HG02840 (cell line): ENCODE results near the gene ANO7.
A peak's percentile ranks its signal among the peaks of the same experiment; 100 is the strongest.

ENCODE experiments used
- ATAC-seq: cut with Tn5 transposase; IDR thresholded peaks from one replicate; pipeline ENCODE4 v1.9.1; 2021; ENCODE audit warnings: mild to moderate bottlenecking, moderate library complexity, moderate number of reproducible peaks; ENCODE audit not compliant: unreplicated experiment, low FRiP score

Gene ANO7

DNA sequence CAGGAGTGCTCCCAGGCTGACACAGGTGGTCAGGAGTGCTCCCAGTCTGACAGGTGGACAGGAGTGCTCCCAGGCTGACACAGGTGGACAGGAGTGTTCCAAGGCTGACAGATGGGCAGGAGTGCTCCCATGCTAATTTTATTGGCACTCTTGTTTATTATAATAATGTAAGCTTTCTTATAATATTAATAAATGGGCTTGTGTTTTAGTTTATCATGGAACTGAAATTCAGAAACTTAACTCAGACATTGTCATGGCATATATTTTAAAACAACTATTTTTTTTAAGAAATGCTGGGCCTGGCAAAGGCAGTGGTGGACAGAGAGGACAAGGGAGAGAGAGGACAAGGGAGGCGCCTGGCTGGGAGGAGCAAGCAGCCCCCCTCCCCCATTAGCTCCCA lies 18.7 kb downstream of the ANO7 start:
- ATAC-seq, result no peak

DNA sequence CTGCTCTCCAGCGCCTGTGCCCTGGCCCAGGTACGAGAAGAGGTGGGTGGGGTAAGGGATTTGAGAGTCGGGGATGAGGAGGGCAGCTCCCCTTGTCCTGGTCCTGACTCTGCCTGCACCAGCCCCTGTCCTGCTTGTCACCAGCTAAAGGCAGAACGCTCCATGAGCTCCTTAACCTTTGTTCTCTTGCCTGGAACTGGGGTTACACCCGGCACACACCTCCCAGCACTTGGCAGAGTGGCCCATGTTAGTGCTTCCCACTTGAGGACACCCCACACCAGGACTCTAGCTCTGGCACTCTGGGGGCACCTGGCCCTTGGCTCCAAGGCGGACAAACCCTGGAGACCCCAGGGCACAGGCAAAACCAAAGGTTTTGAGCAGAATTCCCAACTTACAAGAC lies 19.2 kb downstream of the ANO7 start:
- no peak for ATAC-seq

DNA sequence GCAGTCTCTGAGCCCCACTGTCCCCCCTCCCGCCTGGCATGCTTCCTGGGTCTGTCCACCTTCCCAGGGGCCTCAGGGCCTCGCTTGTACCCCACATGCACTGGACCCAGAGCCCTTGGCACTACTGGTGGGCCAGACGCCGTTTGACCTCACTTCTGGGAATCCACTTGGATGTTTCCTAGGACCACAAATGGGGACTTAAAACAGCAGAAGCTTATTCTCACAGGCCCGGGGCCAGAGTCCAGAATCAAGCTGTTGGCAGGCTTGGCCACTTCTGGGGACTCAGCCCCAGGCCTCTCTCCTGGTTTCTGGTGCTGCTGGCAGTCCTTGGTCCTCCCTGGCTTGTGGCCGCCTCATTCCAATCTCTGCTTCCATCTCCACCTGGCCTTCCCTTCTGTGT lies 19.6 kb downstream of the ANO7 start:
- ATAC-seq, result no peak

DNA sequence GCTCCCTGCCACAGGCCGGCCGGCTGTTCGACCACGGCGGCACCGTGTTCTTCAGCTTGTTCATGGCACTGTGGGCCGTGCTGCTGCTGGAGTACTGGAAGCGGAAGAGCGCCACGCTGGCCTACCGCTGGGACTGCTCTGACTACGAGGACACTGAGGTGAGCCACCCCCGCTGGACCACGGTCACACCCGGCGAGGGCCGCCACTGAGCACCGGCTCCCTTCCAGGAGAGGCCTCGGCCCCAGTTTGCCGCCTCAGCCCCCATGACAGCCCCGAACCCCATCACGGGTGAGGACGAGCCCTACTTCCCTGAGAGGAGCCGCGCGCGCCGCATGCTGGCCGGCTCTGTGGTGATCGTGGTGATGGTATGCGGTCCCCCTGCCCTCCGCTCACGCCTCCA lies 20.8 kb downstream of the ANO7 start:
- ATAC-seq, result no peak

DNA sequence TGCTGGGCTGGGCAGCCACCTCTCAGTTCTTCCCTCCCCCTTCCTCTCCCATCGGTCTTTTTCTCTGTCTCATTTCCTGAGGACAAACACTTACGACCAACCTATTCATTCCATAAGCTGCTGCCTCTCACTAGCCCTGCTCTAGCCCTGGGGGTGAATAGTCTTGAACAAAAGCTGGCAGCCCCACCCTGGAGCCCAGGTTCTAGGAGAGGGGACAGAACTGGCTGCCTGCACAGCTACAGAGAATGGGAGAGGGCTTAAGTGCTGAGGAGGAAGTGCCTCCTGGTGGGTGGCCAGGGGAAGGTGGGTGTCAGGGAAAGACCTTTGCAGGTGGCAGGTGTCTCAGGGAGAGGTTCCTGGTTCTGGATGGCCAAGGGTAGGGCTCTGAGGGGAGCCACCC lies 22.8 kb downstream of the ANO7 start:
- ATAC-seq, result no peak

DNA sequence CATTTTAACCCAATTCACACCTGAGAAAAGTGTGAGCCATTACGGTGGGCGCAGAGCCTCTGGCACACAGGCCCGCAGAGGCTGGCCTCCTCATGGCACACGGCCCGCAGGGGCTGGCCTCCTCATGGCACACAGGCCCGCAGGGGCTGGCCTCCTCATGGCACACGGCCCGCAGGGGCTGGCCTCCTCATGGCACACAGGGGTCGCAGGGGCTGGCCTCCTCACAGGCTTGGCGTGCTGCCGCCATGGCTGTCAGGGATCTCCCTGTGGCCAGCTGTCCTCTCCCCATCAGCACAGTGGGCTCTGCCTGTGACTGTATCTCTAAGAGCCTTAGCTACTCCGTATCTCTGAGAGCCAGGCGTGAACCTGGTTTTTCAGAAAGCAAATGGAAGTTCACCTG lies 24.6 kb downstream of the ANO7 start:
- no peak for ATAC-seq

DNA sequence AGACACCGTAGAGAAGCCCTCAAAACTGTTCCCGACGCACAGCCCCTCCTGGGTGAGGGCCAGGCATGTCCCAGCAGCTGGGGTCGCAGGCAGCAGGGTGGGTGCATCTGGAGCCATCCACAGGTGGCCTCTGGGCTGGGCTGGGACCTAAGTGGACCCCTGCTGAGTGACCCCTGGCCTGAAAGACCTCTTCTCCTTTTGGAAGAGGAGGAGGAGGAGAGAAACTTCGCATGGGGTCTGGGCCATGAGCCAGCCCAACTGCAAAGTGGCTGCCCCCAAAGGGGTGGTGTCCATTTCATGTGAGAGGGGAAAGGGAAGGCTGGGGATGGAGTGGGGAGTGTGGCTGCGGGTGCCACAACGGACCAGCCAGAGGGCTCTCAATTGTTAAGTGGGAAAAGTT lies 25.1 kb downstream of the ANO7 start:
- ATAC-seq, result no peak

DNA sequence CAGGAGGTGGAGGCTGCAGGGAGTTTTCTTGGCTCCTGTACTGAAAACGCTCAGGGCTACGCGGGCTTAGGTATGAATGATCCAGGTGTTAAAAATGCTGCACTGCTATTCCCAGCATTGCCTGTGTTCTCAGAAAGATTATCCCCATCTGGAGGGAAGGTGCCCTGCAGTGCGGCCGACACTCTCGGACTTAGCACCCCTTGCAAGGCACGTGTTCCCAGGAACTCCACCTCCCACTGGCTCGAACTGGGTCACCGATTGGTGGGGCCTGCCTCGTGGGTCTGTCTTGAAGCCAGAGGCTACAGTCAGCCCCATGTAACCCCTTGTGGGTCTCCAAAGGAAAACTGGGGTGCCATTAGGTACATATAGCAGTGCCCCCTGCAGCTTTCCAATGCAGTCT lies 25.7 kb downstream of the ANO7 start:
- ATAC-seq, result no peak

DNA sequence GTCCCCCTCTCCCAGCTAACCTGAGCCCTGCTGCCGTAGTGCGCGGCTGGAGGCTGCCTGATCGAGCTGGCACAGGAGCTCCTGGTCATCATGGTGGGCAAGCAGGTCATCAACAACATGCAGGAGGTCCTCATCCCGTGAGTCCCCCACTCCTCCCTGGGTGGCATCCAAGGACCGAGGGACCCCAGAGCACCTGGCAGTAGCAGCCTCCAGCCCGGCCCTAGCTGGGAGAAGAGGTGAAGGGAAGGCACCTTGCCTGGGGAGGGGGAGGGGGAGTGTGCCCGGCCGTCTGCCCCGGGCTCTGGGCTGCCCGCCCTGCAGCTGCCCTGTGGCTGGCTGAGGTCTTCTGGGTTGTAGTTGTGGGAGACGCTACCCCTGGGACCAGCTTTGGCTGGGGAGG lies 26.3 kb downstream of the ANO7 start:
- ATAC-seq, result no peak

DNA sequence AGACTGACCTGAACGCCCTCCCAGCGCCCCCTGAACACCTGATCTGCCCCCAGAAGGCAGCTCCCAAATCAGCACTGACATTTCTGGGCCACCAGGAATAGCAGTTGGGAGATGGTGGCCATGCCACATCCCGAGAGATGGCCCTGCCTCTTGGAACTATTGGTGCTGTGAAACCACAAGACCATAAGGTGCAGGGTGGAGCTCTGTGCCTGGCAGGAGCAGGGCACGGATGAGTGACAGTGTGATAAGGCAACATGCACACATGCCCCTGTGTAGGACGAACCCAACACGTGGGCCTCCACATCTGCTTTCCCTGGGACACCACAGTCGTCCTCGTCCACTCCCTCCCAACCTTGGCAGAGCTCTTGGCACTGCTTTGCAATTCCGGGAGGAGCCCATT lies 26.9 kb downstream of the ANO7 start:
- ATAC-seq, result no peak

DNA sequence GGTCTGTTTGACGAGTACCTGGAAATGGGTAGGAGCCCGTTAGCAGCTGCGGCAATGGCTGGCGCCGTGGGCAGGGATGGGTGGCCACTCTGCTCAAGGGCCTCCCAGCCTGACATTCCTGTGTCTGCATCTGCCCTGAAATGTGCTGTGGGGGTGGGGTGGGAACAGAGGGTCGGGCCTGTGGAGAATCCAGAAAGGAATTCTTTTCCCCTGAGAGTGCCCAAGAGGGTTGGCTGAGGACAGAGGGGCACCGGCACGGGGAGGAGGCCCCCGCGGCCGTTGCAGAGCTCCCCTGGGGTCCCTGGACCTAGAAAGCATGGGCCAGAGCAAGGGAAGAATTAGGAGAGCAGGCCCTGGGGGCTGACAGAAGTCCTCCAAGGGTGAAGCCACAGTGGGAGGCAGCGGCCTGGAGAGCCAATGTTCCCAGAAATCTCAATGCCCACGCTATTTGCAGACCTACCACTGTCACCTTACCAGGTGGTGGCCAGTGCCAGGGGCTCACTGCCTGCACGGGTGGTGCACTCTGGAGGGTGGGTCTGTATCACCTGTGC lies 27.8 kb downstream of the ANO7 start:
- no peak for ATAC-seq

DNA sequence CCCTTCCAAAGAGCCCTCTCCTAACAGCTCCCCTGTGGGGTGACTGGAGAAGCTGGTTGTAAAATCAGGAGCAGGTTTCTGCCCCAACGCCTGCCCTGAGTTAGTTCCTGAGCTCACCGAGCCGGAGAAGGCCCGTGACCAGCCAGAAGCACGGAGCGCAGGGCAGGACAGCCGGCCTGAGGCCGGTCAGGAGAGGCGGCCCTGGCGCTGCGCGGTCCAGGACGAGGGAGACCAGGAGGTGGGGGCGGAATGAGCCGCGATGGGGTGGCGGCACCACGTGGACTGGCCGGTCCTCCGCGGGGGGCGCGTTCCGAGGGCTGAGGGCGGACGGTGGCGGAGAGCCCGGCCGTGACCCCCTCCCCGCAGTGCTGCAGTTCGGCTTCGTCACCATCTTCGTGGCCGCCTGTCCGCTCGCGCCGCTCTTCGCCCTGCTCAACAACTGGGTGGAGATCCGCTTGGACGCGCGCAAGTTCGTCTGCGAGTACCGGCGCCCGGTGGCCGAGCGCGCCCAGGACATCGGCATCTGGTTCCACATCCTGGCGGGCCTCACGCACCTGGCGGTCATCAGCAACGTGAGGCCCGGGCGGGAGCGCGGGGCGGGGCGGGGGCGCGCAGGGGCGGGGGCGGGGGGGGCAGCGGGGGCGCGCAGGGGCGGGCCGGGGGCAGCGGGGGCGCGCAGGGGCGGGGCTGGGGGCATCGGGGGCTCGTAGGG lies 29.0 kb downstream of the ANO7 start:
- ATAC-seq, result peak; percentile 49

DNA sequence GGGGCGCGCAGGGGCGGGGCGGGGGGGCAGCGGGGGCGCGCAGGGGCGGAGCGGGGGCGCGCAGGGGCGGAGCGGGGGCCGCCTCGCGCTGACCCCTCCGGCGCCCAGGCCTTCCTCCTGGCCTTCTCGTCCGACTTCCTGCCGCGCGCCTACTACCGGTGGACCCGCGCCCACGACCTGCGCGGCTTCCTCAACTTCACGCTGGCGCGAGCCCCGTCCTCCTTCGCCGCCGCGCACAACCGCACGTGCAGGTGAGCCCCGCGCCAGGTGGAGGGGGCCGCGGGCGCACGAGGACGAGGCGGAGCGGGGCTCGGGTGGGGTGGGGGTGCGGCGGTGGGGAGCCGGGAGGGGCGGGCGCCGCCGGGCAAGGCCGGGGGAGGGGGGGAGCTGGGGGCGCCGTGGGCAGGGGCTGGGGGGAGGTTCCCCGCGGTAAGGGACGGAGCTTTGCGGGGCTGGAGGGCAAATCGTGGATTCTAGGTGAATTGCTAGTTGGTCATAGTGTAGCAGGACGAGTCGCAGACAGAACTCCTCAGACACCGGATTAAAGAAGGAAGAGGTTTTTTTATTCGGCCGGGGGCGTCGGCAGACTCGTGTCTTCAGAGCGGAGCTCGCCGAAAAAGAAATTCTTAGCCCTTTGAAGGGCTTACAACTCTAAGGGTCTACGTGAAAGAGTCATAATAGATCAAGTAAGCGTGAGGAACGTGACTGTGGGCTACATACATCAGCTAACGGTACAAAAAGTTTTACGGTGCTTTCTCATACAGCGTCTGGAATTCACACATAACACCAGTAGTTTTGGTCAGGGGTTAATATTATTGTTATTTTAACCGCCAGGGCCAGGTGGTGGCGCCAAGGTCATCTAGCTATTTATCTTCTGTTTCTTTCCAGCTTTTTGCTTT lies 29.9 kb downstream of the ANO7 start:
- no peak for ATAC-seq

DNA sequence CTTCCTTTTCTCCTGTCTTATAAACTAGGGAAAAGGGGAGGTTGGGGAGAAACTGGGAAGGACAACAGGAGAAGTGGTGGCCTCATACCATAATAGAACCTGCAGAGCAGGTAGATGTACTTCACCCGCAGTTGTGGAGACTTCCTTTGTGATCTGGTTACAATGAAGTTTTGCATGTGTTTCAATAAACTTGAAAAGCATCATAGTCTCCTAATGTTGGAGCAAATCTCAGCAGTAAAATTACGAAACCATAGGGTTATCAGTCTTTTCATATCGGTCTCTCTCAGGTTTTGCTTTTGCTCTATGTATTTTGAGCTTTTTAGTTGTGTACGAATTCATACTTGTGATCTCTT lies 30.5 kb downstream of the ANO7 start:
- ATAC-seq, result no peak

DNA sequence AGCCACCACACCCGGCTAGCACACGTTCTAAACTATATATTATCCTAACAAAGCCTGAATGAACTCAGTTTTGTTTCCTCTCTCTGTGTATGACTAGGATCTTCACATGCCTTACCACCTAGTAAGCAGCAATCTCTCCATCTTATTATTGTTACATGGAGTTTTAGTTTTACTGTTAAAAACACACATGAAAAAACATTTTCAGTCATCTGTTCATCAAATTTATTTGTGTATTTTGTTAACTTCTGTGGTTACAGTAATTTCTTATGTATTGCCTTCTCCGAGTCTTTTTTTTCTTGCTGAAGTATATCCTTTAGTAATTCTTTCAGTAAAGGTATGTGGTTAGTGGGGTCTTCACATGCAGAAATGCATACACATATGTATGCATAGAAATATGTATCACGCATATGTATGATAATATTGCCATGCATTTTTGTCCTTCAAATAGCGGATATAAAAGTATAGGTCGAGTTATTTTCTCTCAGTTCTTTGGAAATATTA lies 31.4 kb downstream of the ANO7 start:
- ATAC-seq, result no peak

DNA sequence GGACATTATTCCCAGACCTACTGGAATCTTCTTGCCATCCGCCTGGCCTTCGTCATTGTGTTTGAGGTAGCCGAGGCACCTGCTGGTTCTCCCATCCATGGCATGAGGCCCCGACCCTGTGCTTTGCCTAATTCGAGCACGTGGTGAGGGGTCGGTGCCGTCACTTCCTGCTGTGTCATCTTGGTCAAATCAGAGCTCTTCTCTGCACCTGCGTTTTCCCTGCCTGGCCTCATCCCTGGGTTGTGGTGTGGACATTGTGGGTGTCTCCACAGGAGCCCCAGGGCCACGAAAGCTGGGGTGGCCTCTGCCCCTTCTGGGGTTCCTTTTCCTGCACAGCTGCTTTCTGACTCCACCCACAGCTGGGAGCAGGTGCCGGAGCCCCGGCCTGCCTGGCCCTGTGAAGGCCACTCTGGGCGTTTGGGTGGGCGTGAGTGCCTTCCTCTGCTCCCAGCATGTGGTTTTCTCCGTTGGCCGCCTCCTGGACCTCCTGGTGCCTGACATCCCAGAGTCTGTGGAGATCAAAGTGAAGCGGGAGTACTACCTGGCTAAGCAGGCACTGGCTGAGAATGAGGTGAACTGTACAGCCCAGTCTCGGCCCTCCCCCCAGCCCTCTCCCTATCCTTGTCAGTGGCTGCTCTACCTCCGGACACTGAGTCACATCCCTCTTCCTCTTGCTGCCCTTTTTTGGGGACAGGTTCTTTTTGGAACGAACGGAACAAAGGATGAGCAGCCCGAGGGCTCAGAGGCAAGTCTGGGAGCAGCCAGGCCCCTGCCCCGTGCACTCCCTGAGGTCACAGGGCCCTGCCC lies 34.9 kb downstream of the ANO7 start:
- ATAC-seq, result no peak

DNA sequence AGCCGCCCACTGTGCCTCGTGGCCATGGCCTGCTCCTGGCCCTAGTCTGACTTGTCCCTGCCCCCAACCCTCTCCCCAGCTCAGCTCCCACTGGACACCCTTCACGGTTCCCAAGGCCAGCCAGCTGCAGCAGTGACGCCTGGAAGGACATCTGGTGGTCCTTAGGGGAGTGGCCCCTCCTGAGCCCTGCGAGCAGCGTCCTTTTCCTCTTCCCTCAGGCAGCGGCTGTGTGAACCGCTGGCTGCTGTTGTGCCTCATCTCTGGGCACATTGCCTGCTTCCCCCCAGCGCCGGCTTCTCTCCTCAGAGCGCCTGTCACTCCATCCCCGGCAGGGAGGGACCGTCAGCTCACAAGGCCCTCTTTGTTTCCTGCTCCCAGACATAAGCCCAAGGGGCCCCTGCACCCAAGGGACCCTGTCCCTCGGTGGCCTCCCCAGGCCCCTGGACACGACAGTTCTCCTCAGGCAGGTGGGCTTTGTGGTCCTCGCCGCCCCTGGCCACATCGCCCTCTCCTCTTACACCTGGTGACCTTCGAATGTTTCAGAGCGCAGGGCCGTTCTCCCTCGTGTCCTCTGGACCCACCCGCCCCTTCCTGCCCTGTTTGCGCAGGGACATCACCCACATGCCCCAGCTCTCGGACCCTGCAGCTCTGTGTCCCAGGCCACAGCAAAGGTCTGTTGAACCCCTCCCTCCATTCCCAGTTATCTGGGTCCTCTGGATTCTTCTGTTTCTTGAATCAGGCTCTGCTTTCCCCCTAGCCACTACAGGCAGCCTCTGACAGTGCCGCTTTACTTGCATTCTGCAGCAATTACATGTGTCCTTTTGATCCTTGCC lies 35.8 kb downstream of the ANO7 start:
- ATAC-seq, result no peak

DNA sequence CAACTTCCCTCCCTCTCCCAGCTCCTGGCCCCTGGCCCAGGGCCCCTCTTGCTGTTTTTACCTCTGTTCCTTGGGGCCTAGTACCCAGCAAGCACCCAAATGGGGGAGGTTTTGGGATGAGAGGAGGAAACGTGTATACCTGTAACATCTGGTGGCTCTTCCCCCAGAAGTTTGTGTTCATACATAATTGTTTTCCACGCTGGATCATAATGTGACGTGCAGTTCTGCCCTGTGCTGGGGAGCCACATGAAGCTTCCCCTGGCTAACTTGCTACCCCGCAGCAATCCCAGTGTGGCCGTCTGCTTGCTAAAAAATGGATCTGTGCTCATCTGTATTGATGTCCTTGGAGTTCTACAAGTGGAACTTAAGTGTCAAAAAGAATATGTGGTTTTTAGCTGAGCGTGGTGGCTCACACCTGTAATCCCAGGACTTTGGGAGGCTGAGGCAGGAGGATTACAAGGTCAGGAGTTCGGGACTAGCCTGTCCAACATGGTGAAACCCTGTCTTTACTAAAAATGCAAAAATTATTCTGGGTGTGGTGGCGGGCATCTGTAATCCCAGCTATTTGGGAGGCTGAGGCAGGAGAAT lies 36.5 kb downstream of the ANO7 start:
- no peak for ATAC-seq

DNA sequence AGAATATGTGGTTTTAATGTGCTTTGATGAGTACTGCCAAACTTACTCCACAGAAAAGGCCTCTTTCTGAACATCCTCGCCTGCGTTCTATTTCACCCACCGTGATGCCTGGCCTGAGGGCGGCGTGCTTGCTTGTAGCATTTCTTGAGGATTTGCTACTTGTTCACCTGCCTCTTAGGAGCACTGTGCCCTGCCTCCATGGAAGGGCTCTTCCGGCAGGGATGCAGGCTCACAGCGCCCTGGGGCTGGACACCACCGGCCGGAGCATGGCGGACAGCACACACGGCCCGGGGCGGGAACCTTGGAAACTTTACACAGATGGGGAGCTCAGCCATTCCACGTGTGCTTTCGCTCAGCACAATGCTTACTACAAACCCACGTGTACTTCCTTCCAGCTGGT lies 37.1 kb downstream of the ANO7 start:
- ATAC-seq, result no peak

DNA sequence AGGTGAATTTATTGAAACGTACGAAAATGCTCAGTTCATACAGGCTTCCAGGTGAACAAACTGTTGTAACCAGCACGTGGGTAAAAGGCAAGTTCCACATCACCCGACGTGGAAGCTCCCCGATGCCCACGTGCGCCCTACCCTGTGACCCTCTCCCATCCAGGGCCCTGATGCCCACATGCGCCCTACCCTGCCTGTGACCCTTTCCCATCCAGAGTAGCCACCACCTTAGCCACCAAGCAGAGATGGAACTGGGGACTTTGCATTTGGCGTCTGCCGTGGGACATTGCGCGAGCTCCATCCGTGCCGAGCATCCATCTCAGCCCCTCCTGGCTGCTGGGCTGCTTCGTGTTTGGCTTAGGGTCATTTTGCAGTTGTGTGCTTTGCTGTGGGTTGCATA lies 37.5 kb downstream of the ANO7 start:
- no peak for ATAC-seq
